HG02981 (cell line): ENCODE measurements around the gene NCBP2.

ENCODE experiments used
- ATAC-seq: cut with Tn5 transposase; IDR thresholded peaks from one replicate; pipeline ENCODE4 v1.9.1; 2021; ENCODE audit warnings: mild to moderate bottlenecking, moderate library complexity; ENCODE audit not compliant: unreplicated experiment

Gene NCBP2

DNA sequence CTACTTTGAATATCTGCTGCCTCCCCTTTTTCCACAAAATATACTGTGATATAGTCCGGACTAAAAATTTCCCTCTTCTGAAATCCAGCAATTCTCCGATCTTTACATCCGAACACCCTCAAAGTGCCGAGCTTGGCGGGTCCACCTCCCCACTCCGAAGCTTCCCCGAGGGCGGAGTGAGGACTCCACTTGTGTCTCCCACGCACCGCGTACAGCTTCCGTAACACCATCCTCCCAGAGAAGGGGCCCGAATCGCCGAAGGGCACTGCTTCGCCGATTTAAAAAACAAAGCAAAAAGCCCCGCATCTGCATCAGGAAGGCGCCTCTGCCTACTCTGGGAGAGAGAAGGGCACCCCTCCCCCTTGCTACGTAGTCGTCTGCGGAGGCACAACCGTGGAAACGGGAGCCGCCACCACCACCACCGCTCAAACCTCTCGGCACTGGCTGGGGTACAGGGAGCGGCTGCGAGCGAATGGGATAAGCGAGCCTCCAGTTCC is 551 bp downstream of the NCBP2 start:
- ATAC-seq, result peak; percentile 14

- ATAC-seq, result no peak
Observed at GRCh38 chr3:196938576-196938975, 3.8 kb downstream of the NCBP2 start.

DNA sequence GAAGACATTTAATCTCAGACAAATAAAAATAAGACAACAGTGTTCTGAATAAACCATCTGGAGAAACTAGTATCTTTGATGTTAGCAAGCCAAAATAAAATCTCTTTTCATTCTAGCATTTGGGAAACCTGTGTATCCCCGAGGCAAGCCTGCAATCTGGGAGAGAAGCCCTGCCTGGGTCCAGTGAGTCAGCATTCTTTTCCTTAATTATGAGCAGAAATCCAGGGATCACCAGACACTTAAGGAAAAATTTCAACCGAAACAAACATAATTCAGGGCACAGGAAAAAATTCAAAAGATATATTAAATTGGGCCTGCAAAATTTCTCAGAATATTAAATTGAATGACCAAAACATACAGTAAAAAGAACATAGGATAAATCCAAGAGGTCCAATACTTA is 4.2 kb downstream of the NCBP2 start:
- no peak for ATAC-seq

GRCh38 chr3:196936288-196936687 is 6.0 kb downstream of the NCBP2 start:
- no peak for ATAC-seq

DNA sequence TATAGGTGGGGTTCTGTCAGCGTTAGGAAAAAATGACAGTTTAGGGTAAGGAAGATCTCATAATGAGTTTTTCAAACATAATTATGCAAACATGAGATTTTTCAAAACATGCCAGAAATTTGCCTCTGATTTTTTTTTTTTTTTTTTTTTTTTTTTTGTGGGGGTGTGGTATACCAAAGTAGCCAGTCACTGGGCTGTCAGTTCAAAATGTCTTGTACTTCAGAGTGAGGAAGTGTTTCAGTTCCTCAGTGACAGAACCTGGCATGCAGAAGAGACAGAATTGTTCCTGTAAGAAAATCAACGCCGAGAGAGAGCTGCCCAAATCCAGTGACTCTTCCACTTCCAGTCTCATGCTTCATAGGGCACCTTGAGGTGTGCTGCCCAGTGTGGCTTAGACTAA is 9.7 kb downstream of the NCBP2 start:
- no peak for ATAC-seq

GRCh38 chr3:196931828-196932587 is 10.3 kb downstream of the NCBP2 start:
- no peak for ATAC-seq

DNA sequence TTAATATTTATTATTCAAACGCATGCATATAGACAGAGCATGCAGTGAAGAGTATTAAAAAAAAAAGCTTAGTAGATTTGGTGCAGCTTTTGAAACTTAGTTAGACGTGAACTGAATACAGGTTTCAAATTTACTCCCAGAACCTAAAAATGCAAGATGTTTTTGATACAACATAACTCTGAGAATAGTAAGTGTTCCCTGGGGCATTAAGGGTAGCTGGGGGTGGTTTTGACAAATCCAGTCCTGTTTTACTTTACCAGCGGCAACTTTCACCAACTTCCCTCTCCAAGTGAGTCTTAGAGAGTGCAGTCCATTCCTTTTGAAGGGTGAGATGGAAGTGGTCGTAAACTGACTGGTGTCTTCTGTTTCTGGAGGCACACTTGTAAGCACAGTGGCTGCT is 11.2 kb downstream of the NCBP2 start:
- ATAC-seq, result no peak

DNA sequence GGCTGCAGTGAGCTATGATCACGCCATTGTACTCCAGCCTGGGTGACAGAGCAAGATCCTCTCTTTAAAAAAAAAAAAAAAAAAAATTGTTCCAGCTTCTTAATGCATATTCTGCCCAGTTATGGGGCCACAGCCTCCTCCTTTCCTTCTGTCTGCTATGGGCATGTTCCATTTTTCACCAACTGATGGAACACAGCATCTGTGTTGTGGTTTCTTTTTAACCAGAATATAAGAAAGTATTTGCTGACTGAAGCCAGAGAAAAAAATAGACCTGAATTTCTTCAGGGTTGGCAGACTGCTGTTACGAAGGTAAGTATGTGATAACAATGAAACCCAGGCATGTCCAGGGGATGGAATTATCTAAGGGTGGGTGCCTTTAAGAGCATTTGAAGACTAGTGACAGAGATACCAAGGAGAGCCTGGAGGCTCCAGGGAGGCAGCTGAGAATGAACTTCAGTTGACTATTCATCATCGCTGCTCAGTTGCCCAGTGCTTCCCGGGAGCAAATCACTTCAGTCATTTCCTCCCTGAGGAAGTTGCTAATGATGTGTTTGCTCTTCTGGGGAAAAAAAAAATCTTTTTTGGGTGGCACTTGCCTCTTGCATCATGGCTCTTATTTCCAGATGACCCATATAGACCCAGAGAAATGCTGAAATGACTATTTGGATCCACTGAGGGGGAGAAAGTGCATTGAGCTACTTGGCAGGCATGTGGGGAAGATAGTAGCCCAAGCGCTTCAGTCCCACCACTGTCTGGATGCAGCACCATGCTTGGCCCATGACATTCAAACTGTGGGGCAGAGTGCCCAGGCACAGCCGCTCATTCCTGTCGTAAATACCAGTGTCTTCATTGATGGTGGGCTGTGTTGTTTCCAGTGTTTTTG is 14.5 kb downstream of the NCBP2 start:
- no peak for ATAC-seq

GRCh38 chr3:196920733-196921132 is 21.6 kb downstream of the NCBP2 start:
- ATAC-seq, result no peak

DNA sequence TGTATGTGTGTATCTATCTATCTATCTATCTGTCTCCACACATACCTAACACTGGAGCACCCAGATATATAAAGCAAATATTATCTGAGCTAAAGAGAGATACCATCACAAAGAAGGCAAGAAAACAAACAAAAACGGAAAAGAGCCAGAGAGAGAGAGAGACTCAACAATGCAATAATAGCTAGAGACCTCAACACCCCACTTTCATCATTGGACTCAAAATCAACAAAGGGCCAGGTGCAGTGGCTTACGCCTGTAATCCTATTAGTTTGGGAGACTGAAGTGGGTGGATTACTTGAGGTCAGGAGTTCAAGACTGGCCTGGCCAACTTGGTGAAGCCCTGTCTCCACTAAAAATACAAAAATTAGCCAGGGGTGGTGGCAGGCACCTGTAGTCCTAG is 23.4 kb downstream of the NCBP2 start:
- ATAC-seq, result no peak

- ATAC-seq, result no peak
Observed at GRCh38 chr3:196916995-196917394, 25.3 kb downstream of the NCBP2 start.

DNA sequence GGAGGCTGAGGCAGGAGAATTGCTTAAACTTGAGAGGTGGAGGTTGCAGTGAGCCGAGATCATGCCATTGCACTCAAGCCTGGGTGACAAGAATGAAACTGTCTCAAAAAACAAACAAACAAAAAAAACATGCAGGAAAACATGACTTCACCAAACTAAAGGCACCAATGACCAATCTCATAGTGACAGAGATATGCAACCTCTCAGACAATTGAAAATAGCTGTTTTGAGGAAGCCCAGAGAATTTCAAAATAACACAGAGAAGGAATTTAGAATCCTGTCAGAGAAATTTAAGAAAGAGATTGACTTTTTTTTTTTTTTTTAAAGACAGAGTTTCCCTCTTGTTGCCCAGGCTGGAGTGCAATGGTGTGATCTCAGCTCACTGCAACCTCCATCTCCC is 26.1 kb downstream of the NCBP2 start:
- ATAC-seq, result no peak

- no peak for ATAC-seq
Observed at GRCh38 chr3:196915375-196915774, 27.0 kb downstream of the NCBP2 start.

DNA sequence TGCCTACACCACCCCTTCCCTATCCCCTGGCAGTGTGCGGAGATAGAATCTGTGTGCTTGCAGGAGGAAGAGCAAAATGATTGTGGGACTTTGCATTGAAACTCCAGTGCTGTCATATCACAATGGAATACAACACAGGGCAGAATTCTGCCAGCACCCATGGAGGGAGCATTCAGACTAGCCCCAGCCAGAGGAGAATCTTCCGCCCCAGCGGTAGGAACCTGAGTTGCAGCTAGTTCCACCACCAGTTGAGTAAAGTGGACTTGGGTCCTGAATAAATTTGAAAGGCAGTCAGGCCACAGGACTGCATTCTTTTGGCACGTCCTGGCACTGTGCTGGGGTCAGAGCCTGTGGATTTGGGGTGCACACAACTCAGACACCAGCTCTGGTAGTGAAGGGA is 27.5 kb downstream of the NCBP2 start:
- ATAC-seq, result no peak

DNA sequence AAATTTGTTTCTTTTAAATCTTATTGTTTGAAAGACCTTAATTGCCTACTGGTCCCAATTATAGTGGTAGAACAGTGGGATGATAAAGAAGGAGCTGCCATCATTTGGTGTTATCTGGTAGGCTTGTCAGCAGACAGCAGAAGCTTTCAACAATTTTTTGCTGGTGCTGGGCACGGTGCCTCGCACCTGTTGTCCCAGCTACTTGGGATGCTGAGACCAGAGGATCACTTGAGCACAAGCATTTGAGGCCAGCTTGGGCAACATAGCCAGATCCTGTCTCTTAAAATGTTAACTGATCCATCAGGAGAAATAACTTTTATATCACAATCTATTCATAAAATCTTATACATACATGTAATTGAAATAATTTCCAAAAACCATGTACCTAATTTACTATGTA is 38.6 kb downstream of the NCBP2 start:
- ATAC-seq, result no peak

- ATAC-seq, result no peak
Observed at GRCh38 chr3:196902296-196902695, 40.0 kb downstream of the NCBP2 start.

DNA sequence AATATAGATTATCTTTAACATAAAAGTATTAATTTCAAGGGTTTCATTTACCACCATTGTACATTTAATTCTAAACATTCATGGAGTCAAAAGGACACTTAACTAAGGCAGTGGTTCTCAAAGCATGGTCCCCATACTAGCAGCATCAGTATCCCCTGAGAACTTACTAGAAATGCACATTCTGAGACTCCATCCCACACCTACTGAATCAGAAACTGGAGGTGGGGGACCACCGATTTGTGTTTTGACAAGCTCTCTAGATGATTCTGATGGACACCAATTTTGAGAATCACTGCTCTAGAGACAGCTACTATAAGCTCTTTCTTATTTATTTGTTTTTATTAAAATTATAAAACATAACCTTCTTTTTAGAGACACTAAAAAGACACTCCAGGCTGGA is 40.6 kb downstream of the NCBP2 start:
- ATAC-seq, result no peak

DNA sequence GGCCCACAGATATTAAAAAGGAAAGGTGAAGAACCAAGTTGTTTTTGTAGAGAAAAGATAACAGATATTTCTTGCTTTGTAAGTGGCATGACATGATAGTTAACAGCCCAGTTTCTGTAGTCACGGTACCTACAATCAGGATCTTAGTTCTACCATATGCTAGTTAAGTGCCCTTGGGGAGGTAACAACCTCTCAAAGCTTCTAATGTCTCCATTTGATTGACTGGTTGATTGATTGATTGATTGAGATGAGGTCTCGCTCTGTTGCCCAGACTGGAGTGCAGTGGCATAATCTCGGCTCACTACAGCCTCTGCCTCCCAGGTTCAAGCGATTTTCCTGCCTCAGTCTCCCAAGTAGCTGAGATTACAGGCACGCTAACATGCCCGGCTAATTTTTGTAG is 46.1 kb downstream of the NCBP2 start:
- no peak for ATAC-seq

DNA sequence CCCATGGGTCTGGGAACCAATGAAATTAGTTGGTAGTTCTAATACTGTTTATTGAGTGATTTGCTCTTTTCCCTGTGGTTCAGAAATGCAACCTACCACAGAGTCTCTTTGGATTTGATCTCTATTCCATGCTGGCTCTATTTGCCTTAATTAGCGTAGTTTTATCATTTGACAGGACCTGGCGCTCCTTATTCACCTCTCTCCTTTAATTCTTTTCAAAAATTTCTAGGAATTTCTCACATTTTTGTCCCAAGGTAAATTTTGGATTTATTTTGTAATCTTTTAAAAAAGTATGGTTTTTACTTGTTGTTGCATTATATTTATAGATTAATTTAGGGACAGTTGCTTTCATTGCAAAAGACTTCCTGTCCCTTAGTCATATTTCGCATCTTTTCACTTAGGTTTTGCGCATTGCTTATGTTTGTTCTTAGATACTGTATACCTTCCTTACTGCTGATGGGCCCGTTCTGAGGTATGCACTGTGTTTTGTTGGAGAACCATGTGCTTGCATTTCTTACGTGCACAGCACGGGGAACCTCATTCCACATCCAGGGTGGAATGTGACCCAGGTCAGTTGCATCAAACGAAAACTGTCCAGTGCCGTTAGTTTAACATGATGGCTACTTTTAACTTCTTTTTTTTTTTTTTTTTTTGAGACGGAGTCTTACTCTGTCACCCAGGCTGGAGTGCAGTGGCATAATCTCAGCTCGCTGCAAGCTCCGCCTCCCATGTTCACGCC is 47.6 kb downstream of the NCBP2 start:
- no peak for ATAC-seq

DNA sequence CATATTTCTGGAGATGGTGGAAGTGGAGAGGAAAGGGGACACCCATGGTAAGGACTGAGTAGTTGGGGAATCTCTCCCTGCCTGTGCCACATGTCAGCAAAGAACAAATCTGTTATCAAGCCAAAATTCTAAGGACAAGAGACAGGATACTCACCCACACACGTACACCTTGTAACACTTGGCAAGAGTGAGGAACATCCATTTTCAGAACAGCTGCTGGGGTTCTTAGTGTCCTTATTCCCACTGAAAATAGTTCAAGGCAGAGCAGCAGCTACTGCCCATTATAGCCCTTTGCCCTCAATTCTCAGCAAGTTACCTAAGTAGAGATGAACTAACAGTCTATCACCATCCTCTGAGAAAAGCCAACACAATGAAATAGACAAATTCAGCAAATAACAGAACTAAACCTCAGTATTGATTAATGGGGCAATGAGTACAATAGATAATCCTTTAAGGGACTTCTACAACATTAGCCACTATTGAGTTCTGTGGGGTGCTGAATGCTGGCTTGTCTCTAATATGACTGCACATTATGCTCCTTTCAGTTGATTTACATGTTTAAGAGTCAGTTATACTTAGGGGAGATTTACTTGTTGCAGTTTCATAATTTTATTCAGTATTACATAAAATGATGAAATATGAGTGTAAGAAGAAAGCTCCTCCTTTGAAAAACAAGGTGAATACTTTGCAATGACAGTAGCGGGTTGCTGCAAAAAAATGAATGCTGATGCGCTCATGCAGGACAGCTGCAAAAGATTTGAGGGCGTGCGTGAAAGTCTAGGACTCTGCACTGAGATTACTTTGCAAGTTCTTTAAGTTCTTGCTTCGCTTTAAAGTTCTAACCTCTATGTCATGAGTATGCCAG is 52.3 kb downstream of the NCBP2 start:
- ATAC-seq, result no peak
